ENCODE data around the gene PRG2. TPM values are rescaled to one million over a fixed set of nuclear protein-coding genes. Genes with fewer than 3 reads are reported as not detected.

The PRG2 gene
- total and polyA plus RNA-seq, 2 of the 13 experiments (the other 11 are each of a cell fraction or from before 2014, with no cell fraction given) = not detected

- in situ Hi-C loops (cut with HindIII; ENCODE audit: extremely low pct_ligation_motif_present, low pct_unique_long_range_greater_than_20kb) = no loop called here
- H3K4me3 ChIP-seq (replicated peaks in 1 of 3; ENCODE audit: insufficient read depth in 1 of 3, low read depth in 2 of 3, low read length in 3 of 3) = no peak overlapping the region
- no peak overlapping the region for H2AFZ ChIP-seq (ENCODE audit: low read length)
- peaks cover 0 to 2% of the 10 kb centered on the region in 2 experiments; a peak in 1 of 5 replicates for H3K27me3 ChIP-seq (ENCODE audit: control insufficient read depth in 1 of 2, insufficient read depth in 2 of 2, low read length in 2 of 2)
- no TSS peak for BruUV-seq (replicated peaks)
- H3K27ac ChIP-seq (ENCODE audit: extremely low read length, insufficient read depth, low read length) = no peak overlapping the region
- H3K4me2 ChIP-seq (ENCODE audit: low read depth, low read length) = no peak overlapping the region
- no peaks in the 10 kb centered on the region for H3K36me3 ChIP-seq (replicated peaks in 1 of 2; ENCODE audit: control insufficient read depth in 1 of 2, insufficient read depth in 2 of 2, low read length in 2 of 2)
- POLR2A ChIA-PET = no interaction called here
- WGBS (ENCODE audit: low lambda C conversion rate) = 1% methylated on average over 4 of the region's 4 CpGs
- H3K79me2 ChIP-seq (ENCODE audit: insufficient read depth, low read length) = no peaks in the 10 kb centered on the region
- H3K9me3 ChIP-seq (ENCODE audit: low read length) = no peaks in the 10 kb centered on the region
- intact Hi-C loops (cut with micrococcal nuclease; ENCODE audit: unreplicated experiment) = no loop called here
- ATAC-seq = no peak
- no peak for DNase-seq (ENCODE audit: low spot score)
- CTCF ChIA-PET (ENCODE audit: low intra/inter-chr PET ratio, low total read pairs) = no interaction called here
- H3K9ac ChIP-seq (ENCODE audit: insufficient read depth, low read depth, low read length) = no peak overlapping the region
- H3K4me1 ChIP-seq (ENCODE audit: insufficient read depth, low read length) = peaks cover 39% of the 10 kb centered on the region
- TF ChIP-seq BORCS8-MEF2B (CRISPR knock-in tag; IDR thresholded peaks at IDR 0.05) (no peak), ZSCAN31 (CRISPR knock-in tag; IDR thresholded peaks at IDR 0.05; ENCODE audit: low read depth) (no peak), DMAP1 (CRISPR knock-in tag; IDR thresholded peaks at IDR 0.05) (no peak), MAFK (conservative IDR thresholded peaks at IDR 0.05 in 1 of 2, IDR thresholded peaks at IDR 0.05 in 1 of 2; ENCODE audit: low read length in 2 of 2) (no peak), ZNF33B (CRISPR knock-in tag; IDR thresholded peaks at IDR 0.05) (no peak), MAFG (CRISPR knock-in tag; IDR thresholded peaks at IDR 0.05) (no peak), RORA (CRISPR knock-in tag; IDR thresholded peaks at IDR 0.05) (no peak), ZNF136 (CRISPR knock-in tag; IDR thresholded peaks at IDR 0.05; ENCODE audit: low read depth) (no peak), NR2C2 (CRISPR knock-in tag; IDR thresholded peaks at IDR 0.05; ENCODE audit: borderline replicate concordance) (no peak), CBX2 (IDR thresholded peaks at IDR 0.05; ENCODE audit: low read depth, low read length) (no peak), CBX2 (CRISPR knock-in tag; IDR thresholded peaks at IDR 0.05; ENCODE audit: low read depth) (no peak), CSRNP2 (CRISPR knock-in tag; conservative IDR thresholded peaks at IDR 0.05; ENCODE audit: low read depth) (no peak), TAF15 (IDR thresholded peaks at IDR 0.05; ENCODE audit: low read depth, low read length, poor library complexity, severe bottlenecking) (no peak)
- FAIRE-seq = no peak
- no peaks in the 10 kb centered on the region for H4K20me1 ChIP-seq (ENCODE audit: insufficient read depth, low read length)
Measured at GRCh38 chr11:57422669-57423068, 32.2 kb upstream of the PRG2 start.
